Activated T-cell treated with anti-CD3 and anti-CD28 coated beads for 4 hours (primary cell): Measurements from ENCODE around the gene FOS.
"Not testable (repeated sequence)": the region's sequence is repeated elsewhere in the genome, so short reads cannot be mapped to it uniquely, and the experiment has no call there.

ENCODE experiments used
- DNase-seq: peaks from one replicate; pipeline ENCODE4 v3.0.0-alpha.2; 2020

Gene FOS

GRCh38 chr14:75277815-75278421, 710 bp upstream of the FOS start:
- DNase-seq, result no peak

DNA sequence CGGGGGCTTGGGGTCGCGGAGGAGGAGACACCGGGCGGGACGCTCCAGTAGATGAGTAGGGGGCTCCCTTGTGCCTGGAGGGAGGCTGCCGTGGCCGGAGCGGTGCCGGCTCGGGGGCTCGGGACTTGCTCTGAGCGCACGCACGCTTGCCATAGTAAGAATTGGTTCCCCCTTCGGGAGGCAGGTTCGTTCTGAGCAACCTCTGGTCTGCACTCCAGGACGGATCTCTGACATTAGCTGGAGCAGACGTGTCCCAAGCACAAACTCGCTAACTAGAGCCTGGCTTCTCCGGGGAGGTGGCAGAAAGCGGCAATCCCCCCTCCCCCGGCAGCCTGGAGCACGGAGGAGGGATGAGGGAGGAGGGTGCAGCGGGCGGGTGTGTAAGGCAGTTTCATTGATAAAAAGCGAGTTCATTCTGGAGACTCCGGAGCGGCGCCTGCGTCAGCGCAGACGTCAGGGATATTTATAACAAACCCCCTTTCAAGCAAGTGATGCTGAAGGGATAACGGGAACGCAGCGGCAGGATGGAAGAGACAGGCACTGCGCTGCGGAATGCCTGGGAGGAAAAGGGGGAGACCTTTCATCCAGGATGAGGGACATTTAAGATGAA, 630 bp downstream of the FOS start:
- no peak for DNase-seq

- DNase-seq, result no peak
Observed at GRCh38 chr14:75279763-75280290, 1.2 kb downstream of the FOS start.

DNA sequence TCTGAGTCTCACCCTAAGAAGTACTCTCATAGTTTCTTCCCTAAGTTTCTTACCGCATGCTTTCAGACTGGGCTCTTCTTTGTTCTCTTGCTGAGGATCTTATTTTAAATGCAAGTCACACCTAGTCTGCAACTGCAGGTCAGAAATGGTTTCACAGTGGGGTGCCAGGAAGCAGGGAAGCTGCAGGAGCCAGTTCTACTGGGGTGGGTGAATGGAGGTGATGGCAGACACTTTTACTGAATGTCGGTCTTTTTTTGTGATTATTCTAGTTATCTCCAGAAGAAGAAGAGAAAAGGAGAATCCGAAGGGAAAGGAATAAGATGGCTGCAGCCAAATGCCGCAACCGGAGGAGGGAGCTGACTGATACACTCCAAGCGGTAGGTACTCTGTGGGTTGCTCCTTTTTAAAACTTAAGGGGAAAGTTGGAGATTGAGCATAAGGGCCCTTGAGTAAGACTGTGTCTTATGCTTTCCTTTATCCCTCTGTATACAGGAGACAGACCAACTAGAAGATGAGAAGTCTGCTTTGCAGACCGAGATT, 1.7 kb downstream of the FOS start:
- no peak for DNase-seq

DNA sequence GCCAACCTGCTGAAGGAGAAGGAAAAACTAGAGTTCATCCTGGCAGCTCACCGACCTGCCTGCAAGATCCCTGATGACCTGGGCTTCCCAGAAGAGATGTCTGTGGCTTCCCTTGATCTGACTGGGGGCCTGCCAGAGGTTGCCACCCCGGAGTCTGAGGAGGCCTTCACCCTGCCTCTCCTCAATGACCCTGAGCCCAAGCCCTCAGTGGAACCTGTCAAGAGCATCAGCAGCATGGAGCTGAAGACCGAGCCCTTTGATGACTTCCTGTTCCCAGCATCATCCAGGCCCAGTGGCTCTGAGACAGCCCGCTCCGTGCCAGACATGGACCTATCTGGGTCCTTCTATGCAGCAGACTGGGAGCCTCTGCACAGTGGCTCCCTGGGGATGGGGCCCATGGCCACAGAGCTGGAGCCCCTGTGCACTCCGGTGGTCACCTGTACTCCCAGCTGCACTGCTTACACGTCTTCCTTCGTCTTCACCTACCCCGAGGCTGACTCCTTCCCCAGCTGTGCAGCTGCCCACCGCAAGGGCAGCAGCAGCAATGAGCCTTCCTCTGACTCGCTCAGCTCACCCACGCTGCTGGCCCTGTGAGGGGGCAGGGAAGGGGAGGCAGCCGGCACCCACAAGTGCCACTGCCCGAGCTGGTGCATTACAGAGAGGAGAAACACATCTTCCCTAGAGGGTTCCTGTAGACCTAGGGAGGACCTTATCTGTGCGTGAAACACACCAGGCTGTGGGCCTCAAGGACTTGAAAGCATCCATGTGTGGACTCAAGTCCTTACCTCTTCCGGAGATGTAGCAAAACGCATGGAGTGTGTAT, 2.4 kb downstream of the FOS start:
- DNase-seq, result no peak

DNA sequence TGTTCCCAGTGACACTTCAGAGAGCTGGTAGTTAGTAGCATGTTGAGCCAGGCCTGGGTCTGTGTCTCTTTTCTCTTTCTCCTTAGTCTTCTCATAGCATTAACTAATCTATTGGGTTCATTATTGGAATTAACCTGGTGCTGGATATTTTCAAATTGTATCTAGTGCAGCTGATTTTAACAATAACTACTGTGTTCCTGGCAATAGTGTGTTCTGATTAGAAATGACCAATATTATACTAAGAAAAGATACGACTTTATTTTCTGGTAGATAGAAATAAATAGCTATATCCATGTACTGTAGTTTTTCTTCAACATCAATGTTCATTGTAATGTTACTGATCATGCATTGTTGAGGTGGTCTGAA, 3.0 kb downstream of the FOS start:
- DNase-seq, result no peak

- no peak for DNase-seq
Observed at GRCh38 chr14:75282170-75282554, 3.5 kb downstream of the FOS start.

GRCh38 chr14:75282555-75283161, 4.0 kb downstream of the FOS start:
- DNase-seq, result not testable (repeated sequence)

- no peak for DNase-seq
Observed at GRCh38 chr14:75283162-75283832, 4.7 kb downstream of the FOS start.

GRCh38 chr14:75283833-75284563, 5.4 kb downstream of the FOS start:
- DNase-seq, result no peak

DNA sequence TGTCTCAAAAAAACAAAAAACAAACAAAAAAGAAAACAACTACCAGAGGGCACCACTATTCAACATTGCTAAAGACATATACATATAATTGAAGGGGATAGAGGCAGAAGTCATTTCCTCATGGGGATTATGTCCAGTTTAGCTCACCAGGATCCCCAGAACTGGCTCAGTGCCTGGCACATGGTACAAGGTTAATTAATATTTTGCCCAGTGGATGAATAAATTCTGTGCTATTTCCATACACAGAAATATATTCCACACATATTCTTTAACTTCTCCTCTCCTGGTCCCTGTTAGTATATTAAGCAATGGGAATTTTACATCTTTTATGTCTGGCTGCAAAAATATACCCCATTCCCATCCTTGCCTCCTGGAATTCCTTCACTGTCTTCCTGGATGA, 6.7 kb downstream of the FOS start:
- DNase-seq, result no peak

DNA sequence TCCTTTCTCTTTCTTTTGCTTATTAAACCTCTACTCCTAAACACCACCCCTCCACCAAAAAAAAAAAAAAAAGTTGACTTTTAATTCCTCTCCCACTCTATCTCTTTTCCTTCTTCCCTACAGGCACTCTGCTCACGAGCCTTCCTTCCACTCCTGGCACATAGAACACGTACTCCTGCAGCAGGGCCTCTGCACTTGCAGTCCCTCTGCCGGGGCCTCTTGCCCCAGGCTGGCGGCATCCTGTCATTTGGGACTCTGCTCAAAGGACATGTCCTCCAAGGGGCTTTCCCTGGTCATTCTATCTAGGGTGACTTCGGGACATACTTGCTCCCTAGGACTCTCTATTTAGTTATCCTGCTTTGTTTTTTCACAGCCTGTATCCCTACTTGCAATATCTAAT, 7.7 kb downstream of the FOS start:
- no peak for DNase-seq

- DNase-seq, result no peak
Observed at GRCh38 chr14:75289840-75290388, 11.3 kb downstream of the FOS start.

DNA sequence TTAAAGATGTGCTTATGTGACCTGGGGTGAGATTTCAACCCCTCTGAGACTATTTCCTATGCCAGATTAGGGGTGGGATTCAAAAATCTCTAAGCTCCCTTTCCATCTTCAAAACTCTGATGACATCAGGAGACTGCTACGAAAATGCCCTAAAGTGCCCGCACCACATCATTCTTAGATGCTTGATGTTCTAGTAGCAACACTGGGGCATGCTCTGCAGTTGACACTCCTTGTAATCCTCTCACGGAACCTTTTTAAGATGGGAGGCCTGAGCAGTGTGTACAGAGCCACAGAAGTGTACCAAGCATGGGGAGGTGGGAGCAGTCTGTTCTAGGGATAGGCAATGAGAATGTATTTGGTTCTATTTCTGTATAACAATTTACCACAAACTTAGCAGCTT, 12.2 kb downstream of the FOS start:
- DNase-seq, result no peak

- no peak for DNase-seq
Observed at GRCh38 chr14:75291331-75291730, 12.7 kb downstream of the FOS start.

DNA sequence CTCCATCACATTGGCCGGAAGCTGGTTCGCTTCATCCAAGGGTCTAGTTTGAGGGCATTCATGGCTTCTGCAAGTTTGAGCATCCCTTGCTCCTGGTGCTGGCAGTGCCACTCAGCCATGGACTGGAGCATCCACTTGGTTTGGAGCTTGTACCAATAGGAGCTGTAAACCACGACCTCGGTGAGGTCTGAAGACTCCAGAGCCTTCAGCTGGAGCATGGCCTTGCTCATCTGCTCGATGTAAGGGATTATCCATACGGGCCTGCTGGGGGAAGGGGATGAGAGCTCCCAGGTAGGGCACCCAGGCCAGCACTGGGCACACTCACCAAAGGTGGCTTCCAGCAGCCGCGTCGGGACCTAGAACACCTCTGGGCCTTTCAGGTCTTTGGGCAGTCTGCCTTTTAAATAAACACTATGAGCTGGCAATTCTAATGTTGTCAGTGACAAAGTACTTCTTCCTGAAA, 13.5 kb downstream of the FOS start:
- no peak for DNase-seq

DNA sequence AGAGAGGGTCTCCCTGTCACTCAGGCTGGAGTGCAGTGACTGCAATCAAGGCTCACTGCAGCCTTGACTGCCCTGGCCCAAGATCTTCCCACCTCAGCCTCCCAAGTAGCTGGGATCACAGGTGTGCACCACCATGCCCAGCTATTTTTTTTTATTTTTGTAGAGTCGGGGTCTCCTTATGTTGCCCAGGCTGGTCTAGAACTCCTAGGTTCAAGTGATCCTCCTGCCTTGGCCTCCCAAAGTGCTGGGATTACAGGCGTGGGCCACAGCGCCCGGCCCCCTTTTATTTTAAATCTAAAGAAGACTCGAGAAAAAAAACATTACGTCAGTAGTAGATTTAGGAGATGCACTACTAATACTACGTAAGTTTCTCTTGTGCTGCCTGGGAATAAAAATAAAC, 14.3 kb downstream of the FOS start:
- no peak for DNase-seq

DNA sequence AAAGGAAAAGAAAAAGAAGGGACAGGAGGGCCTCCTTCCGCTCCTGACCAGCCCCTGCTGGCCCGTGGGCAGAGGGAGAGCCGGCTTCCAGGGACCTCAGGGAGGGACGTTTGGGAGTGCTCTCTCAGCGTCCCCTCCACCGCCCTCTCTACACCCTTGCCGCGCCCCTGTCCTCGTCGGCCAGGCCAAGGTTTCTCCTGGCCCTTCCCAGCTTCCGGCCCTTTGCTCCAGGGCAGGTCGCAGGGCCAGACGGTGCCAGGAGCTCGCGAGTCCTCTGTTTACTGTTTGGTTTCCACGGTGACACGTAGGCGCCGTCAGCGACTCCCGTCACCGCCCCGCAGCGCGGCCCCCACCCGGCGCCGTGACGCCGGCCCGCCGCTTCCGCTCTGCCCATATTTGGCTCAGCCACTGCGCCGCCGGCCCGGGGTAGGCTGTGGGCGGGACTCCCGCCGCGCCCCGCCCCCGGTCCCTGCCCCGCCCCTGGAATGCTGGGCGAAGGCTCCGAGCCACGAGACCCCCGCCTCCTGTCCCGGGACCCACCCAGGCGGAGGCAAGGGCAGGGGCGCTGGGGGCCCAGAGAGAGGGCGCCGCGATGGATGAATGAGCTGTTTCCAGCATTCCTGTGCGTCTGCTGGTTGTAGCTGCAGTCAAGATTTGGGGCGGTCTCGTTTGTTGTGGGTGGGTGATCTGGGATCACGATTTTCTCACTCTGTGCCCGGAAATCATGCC, 15.5 kb downstream of the FOS start:
- DNase-seq, result peak; percentile 94

- no peak for DNase-seq
Observed at GRCh38 chr14:75294649-75295033, 16.0 kb downstream of the FOS start.

DNA sequence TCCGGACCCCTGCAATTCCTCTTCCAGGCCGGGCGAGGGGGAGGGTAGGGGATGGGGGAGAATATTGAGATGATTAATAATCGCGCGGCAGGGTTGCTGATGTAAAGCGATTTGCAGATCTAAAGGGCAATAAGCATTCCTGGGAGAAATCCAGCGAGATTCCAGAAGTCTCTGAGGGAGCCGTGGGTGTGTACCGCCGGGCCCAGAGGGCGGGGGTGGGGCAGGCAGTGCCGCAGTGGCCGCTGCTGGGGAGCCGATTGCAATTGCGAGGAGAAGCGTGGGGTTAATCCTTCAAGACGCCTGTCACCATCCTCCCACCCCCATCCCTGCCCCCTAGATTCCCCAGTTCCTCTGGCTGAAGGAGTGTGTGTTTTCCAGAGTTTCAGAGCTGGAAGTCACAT, 16.4 kb downstream of the FOS start:
- DNase-seq, result no peak
